HL-60 (cell line): ENCODE measurements around the gene FAM78A.

Experiments
- DNase-seq, 2 experiments: peaks; one replicate each; pipeline ENCODE4 v3.0.0-alpha.2; 2010 to 2020; ENCODE audit warnings: low read depth in 1 of 2, low spot score in 1 of 2
- H3K27ac ChIP-seq: fragments of 250-450 bp; sonication (Bioruptor Pico); replicated peaks from 2 replicates; pipeline ENCODE4 v1.5.1; 2020; ENCODE audit warnings: mild to moderate bottlenecking, moderate library complexity
- H3K27me3 ChIP-seq: fragments of 250-450 bp; sonication (Bioruptor Pico); 2 replicates; pipeline ENCODE4 v1.5.1; 2021; ENCODE audit warnings: mild to moderate bottlenecking, moderate library complexity; ENCODE audit not compliant: insufficient read depth, poor library complexity, severe bottlenecking
- H3K4me3 ChIP-seq: replicated peaks from 2 replicates; pipeline ENCODE4 v1.5.1; 2011; ENCODE audit warnings: mild to moderate bottlenecking, control low read depth, low read length; ENCODE audit not compliant: insufficient read depth
- CTCF ChIP-seq: IDR thresholded peaks from one replicate; pipeline ENCODE4 v1.5.1; 2011; ENCODE audit warnings: low read length, control low read depth, inconsistent platforms; ENCODE audit not compliant: insufficient read depth
- GABPA ChIP-seq: IDR thresholded peaks from 2 replicates; pipeline ENCODE4 v1.6.1; 2012; ENCODE audit warnings: low read depth
- POLR2AphosphoS5 ChIP-seq: IDR thresholded peaks from 2 replicates; pipeline ENCODE4 v1.6.1; 2012; ENCODE audit warnings: low read depth
- SPI1 ChIP-seq: IDR thresholded peaks from 2 replicates; pipeline ENCODE4 v1.6.1; 2012; ENCODE audit warnings: low read depth, mild to moderate bottlenecking, borderline replicate concordance
- TF ChIP-seq, protein P1 (sequence below): IDR thresholded peaks from 2 replicates; pipeline ENCODE4 v1.6.1; 2012; ENCODE audit warnings: low read depth; ENCODE audit not compliant: insufficient replicate concordance

Gene FAM78A

DNA sequence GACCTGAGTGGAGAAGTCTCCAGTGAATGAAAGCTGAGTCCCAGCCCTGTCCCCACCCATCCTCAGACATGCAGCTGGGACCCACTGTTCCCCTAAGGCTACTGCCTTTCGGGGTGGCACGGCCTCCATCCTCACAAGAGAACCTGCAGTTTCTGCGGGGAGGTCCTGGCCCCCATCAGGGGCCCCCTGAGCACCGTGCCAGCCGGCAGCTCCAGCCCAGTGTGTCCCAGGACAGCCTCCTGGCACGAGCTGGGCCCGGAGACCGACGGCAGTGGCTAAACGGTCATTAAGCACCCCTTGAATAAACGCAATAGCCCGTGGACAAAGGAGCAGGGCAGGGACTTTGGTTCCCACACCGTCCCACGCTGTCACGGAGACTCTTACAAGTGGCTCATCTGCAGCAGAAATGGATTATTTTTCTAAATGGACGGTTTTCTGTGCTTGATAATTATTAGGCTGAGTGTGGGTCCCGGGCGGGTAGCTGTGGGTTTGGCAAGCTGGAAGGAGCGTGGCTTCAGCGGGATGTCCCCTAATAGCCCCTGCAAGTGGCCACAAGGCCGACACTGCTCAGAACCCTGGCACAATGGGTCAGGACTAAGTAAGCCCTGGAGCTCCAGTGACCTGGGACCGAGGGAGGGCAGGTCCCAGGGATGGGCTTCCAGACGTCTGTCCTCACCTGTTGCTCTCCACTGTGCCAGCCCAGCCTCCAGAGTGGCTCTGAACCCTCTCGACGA, 17.4 kb downstream of the FAM78A start:
- TF ChIP-seq CTCF, result no peak
- TF ChIP-seq SPI1, result no peak
- no peak for TF ChIP-seq GABPA
- TF ChIP-seq POLR2AphosphoS5, result no peak; the same call in 1 of the 2 replicates
- TF ChIP-seq, protein P1, sequence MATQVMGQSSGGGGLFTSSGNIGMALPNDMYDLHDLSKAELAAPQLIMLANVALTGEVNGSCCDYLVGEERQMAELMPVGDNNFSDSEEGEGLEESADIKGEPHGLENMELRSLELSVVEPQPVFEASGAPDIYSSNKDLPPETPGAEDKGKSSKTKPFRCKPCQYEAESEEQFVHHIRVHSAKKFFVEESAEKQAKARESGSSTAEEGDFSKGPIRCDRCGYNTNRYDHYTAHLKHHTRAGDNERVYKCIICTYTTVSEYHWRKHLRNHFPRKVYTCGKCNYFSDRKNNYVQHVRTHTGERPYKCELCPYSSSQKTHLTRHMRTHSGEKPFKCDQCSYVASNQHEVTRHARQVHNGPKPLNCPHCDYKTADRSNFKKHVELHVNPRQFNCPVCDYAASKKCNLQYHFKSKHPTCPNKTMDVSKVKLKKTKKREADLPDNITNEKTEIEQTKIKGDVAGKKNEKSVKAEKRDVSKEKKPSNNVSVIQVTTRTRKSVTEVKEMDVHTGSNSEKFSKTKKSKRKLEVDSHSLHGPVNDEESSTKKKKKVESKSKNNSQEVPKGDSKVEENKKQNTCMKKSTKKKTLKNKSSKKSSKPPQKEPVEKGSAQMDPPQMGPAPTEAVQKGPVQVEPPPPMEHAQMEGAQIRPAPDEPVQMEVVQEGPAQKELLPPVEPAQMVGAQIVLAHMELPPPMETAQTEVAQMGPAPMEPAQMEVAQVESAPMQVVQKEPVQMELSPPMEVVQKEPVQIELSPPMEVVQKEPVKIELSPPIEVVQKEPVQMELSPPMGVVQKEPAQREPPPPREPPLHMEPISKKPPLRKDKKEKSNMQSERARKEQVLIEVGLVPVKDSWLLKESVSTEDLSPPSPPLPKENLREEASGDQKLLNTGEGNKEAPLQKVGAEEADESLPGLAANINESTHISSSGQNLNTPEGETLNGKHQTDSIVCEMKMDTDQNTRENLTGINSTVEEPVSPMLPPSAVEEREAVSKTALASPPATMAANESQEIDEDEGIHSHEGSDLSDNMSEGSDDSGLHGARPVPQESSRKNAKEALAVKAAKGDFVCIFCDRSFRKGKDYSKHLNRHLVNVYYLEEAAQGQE, result no peak
- DNase-seq, result no peak
- Histone ChIP-seq H3K27ac (peak overlapping the region; percentile 97), H3K27me3 (no peaks in the 10 kb centered on the region), H3K4me3 (no peak overlapping the region)

- TF ChIP-seq GABPA (no peak), SPI1 (no peak)
Measured at GRCh38 chr9:131258186-131258585, 18.1 kb downstream of the FAM78A start.

GRCh38 chr9:131257266-131258025, 18.9 kb downstream of the FAM78A start:
- Histone ChIP-seq H3K27me3 (no peaks in the 10 kb centered on the region), H3K27ac (peak overlapping the region; percentile 97), H3K4me3 (no peak overlapping the region)
- TF ChIP-seq POLR2AphosphoS5 (peak; percentile 27; the same call in 1 of the 2 replicates), CTCF (no peak)
- peak in 1 of 2 experiments; percentile 28 for DNase-seq

More at GRCh38 chr9:131258186-131258585, 18.1 kb downstream of the FAM78A start:
- DNase-seq, result peak in 1 of 2 experiments; percentile 28
- Histone ChIP-seq H3K27ac (peak overlapping the region; percentile 97), H3K4me3 (no peak overlapping the region), H3K27me3 (no peaks in the 10 kb centered on the region)

GRCh38 chr9:131255676-131256197, 20.6 kb downstream of the FAM78A start:
- Histone ChIP-seq H3K27ac (peak overlapping the region; percentile 97), H3K4me3 (0 out of 2 replicates have a peak overlapping the region, but pooled peaks have one; percentile 5), H3K27me3 (no peaks in the 10 kb centered on the region)
- DNase-seq, result no peak
- TF ChIP-seq SPI1 (no peak), CTCF (no peak), POLR2AphosphoS5 (no peak), GABPA (no peak)
- TF ChIP-seq, protein P1, result no peak
